C4-2B (cell line): ENCODE results near the gene CRB1.

Experiments
- CTCF ChIP-seq: fragments of 450-650 bp; conservative IDR thresholded peaks from 2 replicates; pipeline ENCODE4 v1.5.1; 2017; ENCODE audit warnings: mild to moderate bottlenecking
- ZFX ChIP-seq: fragments of 450-650 bp; IDR thresholded peaks from 2 replicates; pipeline ENCODE4 v1.6.1; 2017

- TF ChIP-seq CTCF (no peak), ZFX (no peak)
Measured at GRCh38 chr1:197250616-197251015, 17.4 kb upstream of the CRB1 start.
